ENCODE measurements around the gene BEND3.
"Not testable (repeated sequence)": the region's sequence is repeated elsewhere in the genome, so short reads cannot be mapped to it uniquely, and the experiment has no call there.

Gene BEND3

DNA sequence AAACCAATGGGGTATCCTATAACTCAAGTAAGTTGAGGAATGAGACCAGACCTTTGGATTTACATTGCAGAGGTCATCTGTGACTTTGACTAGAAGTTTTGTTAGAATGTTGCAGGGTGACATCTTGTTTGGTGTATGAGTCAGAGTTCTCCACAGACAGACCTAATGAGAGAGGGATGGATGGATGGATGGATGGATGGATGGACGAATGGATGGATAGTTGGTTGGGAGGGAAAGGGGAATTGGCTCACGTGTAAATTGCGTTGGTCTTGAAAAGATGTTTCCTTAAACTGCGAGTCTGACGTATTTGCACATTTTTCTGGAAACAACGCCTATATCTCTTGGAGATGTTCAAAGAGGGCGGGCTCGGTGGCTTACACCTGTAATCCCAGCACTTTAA lies 88.3 kb downstream of the BEND3 start:
- DNase-seq: no peak

DNA sequence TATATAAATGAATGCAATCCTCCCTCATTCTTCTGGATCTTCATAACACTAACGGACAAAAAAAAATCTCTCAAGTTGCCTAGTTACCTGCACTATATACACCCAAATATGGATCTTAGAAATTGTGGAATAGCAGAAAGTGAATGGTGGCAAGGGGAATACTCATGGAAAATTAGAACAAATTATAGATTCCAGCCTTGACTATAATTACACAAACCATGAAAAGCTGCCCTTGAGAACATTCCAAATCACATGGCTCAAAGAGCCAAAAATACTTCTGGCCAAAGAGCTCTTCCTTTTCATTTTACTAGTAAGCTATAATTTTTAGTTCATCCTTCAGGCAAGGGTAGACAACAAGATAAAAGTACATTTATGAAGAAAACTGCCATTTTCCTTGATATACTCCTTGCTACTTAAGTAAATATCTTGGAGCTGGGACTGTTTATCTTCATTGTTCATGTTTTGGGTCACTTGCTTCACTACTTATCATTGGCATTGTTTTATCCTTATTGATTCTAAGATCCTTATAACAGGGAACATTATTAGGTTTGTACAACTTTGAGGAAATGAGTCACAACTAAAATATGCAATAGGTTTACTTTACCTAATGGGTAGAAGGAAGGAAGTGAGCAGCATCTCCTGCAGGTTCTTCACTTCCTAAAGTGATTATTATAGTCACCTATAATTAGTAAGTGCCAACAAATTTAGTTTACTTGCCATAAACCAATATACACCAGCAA lies 93.7 kb downstream of the BEND3 start:
- DNase-seq: no peak

DNA sequence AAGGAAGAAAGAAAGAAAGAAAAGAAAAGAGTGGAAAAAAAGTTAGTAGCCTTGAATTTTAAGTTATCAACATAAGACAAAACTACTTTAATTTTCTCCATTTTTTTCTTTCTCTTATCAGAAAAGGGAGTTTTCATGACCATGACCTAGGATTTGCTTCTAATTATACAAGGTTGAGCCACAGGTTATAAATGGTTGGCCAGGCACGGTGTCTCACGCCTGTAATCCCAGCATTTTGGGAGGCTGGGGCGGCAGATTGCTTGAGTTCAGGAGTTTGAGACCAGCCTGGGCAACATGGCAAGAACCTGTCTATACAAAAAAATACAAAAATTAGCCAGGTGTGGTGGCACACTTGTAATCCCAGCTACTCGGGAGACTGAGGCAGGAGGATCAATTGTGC lies 95.1 kb downstream of the BEND3 start:
- no peak for DNase-seq

DNA sequence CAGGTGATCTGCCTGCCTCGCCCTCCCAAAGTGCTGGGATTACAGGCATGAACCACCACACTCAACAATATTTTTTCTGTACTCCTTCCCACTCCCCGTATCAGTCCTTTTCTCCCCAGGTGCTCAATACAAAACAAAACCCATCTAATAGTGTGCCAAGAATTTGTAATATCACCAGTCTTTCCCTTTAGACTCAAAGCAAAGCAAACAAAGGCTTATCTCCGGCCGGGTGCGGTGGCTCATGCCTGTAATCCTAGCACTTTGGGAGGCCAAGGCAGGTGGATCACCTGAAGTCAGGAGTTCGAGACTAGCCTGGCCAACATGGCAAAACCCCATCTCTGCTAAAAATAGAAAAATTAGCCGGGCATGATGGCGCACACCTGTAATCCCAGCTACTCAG lies 95.7 kb downstream of the BEND3 start:
- not testable (repeated sequence) for DNase-seq

DNA sequence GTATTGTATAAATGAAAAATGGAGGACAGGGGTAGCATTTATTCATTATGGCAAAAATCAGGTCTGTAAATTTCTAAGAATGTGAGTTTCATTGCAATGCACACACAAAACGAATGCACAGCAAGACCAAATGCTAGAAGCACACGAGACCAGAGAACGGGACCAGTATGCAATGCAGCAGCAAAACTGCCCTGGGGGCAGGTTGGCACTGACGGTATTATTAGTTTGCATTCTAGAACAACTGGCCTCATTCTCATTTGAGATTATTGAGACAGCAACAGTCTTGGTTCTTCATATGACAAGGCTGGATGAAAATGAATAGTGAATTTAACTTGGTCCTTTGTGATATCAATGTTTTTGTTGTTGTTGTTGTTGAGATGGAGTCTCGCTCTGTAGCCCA lies 96.3 kb downstream of the BEND3 start:
- no peak for DNase-seq
